DMS114 treated with DMSO at 0.1 percent for 48 hours (cell line): ENCODE measurements around the gene NEK5.

Experiments used
- DNase-seq: peaks from one replicate; lab custom pipeline; 2025; ENCODE audit not compliant: unreplicated experiment; lab: John Stamatoyannopoulos, UW

NEK5 gene

DNA sequence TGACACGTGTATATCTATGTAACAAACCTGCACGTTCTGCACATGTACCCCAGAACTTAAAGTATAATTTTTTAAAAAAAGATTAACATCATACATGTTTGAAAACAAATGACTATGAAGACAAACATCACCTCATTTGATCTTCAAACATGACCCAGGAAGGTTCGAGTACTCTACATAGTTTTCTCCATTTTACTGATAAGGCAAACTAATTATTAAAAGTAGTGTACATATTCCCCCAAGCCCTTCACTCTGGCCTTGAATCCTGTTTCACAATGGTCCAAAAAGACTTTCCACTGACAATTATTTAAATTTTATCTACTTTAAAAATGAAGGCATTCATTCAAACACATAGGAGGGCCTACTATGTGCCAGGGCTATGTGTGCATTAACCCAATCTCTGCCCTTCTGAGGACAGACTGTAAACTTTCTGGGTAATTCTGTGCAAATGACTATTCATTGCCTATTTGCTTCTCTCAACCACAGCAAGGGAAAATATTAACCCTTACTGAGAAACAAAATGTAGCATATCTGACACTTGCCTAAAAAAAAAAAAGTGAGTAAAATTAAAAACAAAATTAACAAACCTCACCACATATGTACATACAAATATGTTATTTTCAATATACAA is 139.8 kb downstream of the NEK5 start:
- DNase-seq, result no peak
